Stimulated activated CD4-positive, alpha-beta T cell treated with anti-CD3 and anti-CD28 coated beads, TNF-alpha, amount 100 ng/mL, for 4 hours (primary cell): ENCODE results near the gene VWA8.

ENCODE experiments used
- DNase-seq, 3 experiments: peaks; one replicate each; pipeline ENCODE4 v3.0.0-alpha.2; 2020; ENCODE audit warnings: low read depth in 3 of 3

Gene VWA8

DNA sequence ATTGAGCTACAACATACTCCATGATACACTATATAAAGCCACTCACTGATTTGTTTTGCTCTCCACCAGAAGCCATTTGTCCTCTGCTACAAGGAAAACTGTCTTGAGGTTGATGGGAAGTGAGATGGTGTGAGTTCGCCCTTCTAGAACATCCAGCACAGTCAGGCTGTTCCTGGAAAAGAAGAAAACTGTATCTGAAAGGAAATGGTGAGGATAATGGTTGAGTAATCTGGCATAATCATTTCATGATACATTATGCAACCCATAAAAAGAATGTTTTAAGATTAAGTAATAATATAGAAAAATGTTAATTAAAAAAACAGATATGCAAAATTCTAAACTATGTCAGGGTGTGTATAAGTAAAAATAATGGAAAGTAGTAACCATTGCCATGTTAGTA lies 269.6 kb downstream of the VWA8 start:
- no peak for DNase-seq

DNA sequence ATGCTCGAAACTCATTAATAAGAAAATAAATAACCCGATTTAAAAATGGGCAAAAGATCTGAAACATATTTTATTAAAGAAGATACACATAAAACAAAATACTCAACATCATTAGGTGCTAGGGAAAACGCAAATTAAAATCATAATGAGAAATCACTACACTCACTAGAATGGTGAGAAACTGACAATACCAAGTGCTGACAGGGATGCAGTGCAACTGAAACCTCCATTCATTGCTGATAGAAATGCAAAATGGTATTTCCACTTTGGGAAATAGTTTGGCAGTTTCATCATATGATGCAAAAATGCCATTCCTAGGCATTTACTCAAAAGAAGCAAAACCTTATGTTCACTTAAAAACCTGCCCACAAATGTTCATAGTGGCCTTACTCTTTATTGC lies 278.1 kb downstream of the VWA8 start:
- no peak for DNase-seq

DNA sequence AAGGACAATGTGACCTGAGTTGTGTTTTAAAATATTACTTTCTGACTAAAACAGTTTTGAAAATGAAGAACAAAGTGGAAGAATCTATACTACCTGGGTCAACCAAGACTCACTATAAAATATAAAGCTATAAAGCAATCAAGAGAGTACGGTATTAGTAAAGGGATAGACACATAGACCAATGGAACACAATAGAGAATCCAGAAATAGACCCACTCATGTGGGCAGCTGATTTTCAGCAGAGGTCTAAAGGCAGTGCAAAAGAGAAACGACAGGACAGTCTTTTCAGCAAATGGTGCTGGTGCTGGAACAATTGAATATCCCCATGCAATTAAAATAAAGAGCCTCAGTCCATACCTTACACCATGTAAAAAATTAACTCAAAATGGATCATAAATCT lies 278.9 kb downstream of the VWA8 start:
- DNase-seq: no peak

DNA sequence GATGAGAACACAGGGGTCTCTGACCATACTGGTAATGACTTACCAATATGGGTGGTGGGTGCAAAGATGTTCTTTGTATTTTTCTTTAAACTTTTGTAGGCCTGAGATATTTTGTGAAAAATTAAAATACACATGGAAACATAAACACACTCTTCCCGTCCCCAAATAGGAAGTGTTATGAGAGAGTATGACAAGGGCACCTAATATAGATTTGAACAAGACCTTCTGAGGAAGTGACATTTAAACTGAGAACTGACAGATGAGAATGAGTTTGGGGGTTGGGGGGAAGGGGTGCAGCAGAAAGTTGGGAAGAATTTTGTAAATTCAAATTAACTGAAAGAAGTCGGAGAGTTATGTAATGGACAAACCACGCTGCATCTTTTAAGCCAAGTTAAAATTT lies 279.3 kb downstream of the VWA8 start:
- no peak for DNase-seq

- no peak for DNase-seq
These were observed 280.0 kb downstream of the VWA8 start for GRCh38 chr13:41680900-41681299.

- no peak for DNase-seq
These were observed 282.1 kb downstream of the VWA8 start for GRCh38 chr13:41678848-41679247.

DNA sequence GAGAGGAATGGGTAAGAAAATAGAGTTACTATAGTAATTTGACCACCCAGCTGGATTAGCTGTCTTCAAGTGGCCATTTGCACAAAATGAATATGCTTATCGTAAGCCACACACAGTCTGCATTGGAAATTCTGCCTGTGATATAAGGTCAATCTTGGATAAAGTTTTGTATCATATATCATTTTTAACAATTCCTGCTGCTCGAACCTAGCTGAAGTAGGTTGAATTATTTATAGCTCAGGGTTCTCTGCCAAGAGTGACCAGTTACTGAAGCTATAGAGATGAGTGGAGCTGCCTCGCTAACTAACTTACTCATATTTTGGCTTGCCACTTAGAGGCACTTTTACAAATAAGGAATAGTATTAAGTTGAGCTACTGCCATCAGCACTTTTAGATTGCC lies 282.7 kb downstream of the VWA8 start:
- DNase-seq: no peak

GRCh38 chr13:41675306-41675705 lies 285.6 kb downstream of the VWA8 start:
- DNase-seq: no peak

DNA sequence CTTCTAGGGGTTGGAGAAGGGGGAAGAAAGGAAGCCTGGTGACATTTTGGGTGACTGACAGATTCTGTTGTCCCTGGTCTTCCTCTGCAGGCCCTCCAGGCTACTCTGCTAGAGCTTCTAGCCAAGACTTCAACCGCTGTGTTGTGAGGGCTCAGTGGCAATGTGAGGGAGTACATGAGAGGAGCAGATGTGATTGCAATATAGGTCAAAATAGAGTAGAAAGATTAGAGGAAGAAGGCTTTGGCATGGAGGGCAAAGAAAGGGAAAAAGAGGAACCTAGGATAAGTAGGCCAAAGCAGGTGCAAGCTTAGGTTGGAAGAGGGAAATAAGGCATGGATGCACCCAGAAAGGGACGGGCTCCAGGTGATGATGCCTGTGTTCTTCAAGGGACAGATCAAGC lies 286.7 kb downstream of the VWA8 start:
- DNase-seq: no peak

- no peak for DNase-seq
These were observed 287.3 kb downstream of the VWA8 start for GRCh38 chr13:41673640-41674039.

- no peak for DNase-seq
These were observed 290.0 kb downstream of the VWA8 start for GRCh38 chr13:41670873-41671443.

DNA sequence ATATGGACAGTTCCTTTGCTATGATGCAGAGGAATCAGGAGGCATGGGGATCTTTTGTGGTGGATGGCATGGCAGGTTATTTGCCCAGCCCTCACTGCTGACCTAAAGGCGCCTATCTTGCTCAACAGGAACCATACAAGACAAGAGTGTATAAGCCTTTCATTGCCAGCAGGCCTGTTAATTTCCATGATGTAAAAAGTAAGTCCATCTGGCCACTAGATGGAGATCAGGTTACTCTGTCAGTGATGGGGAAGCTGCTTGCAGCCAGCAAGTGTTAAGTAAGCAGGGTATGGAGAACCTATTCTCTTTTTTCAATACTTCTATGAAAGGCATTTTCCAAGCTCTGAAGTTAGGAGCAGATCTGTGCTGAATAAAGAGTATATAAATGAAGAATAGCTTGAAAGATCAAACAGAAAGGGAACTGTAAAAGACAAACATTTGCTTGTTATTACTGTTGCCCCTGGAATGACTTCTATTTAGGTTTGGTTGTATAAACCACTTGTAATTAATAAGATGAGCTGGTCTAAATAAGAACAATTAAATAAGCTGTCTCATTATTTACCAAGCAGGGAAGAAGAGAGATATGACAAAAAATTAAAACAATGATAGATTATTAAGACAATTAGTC lies 292.7 kb downstream of the VWA8 start:
- no peak for DNase-seq

- no peak for DNase-seq
These were observed 294.3 kb downstream of the VWA8 start for GRCh38 chr13:41666644-41667043.

DNA sequence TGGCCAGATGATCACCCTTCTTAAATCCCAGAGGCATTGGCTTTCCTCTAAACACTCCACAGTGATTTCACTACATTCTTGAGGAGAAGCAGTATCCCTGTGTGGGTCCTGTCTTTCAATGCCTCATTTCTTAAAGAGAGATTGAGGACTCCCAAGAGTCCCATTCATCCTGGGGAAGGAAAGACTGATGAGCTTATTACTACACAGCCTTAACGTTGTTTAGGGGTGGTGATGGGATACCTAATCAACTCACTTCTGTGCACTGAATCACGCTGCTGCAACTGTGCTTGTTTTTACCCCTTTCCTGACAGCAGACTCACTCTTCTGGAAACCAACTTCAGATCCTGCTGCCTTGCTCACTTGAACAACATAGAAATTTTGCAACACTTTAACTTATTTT lies 300.5 kb downstream of the VWA8 start:
- no peak for DNase-seq

DNA sequence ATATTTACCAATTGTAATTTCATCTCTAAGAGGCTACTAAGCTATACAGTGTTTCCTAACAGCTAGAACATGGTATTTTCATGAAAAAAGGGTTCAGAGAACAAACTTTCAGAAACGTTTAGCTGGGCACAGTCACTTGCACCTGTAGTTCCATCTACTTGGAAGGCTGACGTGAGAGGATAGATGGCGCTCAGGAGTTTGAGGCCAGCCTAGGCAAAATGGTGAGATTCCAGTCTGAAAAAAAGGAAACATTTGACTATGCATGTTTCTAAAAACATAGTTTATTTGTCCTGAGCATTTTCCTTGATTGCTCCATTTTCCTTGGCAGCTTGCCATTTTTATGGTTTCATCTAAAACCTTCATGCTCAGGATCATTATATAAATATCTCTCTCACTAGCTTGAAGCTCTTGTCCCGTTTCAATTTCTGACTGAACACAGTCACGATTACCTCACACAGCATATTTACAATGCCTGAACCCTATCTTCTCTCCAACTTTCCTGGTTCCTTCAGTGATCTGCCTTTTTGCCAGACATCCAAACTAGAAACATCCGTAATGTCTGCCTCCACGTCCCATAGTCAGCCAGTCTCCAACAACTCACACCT lies 302.8 kb downstream of the VWA8 start:
- DNase-seq: no peak

DNA sequence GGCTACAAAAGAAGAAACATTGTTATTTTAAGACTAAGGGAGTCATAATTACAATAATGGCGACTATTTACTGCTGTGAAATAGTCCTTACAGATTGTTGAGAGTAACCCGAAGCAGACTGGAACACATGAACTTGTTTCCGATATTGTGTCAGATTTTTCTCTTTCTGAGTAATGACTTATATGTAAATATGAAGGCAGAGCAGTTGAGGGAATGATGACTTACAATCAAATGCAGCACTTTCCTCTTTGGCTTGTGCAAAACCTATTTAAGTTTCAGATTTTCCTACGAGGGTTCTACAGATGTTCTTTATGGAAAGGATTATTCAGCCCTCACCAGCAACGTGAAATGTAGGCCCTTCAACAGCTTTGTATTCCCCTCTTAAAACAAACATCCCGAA lies 304.9 kb downstream of the VWA8 start:
- DNase-seq: no peak

GRCh38 chr13:41654796-41655195 lies 306.1 kb downstream of the VWA8 start:
- no peak for DNase-seq

DNA sequence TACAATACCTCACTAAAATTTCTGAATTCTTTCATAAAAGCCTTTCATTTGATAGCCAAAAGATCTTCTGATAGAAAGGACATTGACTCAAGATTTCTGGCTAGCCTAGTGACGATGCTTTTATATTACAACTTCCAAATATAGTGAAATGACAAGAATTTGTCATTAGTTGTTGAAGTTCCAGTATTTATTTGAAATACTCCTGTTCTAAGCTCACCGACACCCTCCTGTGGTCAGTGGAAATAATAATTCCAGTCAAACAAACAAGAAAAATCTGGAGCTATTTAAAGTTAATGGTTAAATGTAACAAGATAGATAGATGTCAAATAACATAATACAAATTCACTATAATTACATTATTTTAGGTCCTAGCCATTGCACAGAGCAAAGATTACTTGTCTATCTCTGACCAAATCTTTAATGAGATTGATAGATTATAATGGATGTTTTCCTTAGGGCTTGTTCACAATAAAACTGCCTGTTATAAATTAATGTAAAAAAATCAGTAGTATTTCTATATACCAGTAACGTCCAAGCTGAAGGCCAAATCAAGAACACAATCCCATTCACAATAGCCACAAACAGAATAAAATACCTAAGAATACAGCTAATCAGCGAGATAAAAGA lies 308.1 kb downstream of the VWA8 start:
- peak in 1 of 3 experiments; percentile 20 for DNase-seq

DNA sequence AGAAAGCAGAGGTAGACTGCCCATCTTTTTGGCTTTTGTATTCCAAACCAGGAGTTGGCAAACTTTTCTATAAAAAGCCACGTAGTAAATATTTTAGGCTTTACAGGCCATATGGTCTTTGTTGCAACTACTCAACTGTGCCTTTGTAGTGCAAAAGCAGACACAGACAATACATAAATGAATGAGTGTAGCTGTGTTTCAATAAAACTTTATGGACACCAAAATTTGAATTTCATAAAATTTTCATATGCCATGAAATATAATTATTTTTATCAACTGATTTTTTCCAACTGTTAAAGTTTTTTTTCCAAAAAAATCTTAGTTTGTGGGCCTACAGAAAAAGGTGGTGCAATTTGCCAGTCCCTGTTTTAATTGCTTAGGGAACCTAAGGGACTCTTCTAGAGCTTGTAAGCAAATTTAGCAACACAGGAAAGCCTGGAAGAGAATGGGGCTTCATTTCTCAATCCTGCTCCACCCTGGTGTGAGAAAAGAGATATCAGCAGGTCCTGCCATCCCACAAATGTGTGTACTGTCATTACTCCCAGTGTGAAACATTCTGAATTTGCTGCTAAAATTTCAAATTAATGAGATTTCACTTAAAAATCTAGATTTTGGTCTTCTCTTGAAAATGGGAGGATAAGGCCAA lies 309.4 kb downstream of the VWA8 start:
- no peak for DNase-seq

DNA sequence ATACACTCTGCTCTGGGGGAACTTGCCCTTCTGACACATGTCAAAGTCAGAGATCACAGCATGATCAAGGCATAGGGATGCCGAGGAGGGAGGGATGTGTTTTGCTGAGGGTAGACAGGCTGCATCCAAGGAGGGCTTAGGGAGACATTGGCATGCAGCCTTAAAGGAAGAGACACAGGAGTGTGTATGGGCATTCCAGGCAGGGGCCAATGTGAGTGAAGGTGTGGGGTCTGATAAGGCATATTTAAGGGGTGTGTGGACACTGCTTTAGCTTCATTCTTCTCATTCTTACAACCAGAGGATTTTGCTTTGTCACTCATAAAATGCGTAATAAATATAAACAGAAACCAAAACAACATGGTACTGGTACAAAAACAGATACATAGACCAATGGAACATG lies 310.2 kb downstream of the VWA8 start:
- no peak for DNase-seq

DNA sequence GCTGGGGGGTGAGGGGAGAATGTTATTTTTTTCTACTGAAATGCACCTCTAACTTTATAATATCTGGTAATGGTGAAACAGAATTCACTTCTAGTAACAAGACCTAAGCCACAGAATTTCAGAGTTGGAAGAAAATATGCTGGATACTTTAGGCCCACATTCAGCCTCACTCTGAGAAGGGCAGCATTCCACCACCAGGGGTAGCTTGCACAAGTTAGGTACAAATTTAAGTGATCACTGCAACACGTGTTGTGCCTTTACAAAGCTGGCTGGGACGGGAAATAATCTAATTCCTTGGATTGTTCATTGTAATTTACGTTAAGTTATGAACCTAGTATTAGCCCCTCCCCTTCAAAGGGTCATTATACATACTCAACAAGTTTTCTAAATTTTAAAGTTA lies 311.2 kb downstream of the VWA8 start:
- DNase-seq: no peak

DNA sequence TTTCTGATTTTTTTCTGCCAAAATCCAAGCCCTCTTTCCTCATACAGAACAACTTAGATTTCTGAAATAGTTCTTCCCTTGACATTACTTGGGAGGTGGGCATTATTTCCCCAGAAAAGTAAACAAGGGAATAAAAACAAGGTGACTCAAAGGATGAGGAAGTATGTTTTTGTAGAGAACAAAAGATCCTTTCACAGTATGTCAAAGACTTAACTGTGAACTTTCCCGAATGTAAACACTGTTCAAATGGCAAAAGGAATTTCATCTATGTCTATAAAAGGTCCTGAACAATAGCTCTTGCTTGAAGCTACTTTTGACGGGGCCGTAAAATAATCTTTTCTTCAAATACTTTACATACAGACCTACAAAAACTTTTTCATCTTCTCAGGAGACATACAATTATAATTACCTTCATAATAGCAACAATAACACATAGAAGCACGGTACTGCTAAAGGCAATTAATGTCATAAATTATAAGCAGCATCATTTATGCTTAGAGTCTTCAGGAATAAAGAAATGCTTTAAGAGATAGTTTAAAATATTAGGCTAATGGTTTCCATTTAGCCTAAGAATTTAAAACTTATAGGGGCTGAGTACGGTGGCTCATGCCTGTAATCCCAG lies 312.5 kb downstream of the VWA8 start:
- no peak for DNase-seq
